8988T (cell line): ENCODE data around the gene MAN2A2.

Experiments
- DNase-seq: peaks from one replicate; pipeline ENCODE4 v3.0.0; 2011

The MAN2A2 gene

DNA sequence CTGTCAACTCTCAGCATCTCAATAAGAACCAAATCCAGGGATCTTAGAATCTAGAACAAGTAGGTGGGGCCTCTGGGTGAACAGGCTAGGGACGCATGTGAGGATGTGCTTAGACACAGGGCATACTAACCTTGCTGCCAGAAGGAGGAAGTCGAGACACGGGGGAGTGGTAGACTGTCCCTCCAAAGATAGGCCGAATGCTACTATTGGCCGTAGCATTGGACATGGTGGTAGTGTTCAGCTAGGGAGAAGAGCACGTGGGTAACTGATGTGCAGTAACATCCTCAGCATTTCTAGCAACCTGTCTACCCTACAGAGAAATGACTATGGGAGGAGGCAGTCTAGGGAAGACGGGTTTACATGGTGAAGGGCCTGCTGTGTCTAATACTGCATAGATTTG lies 67.2 kb downstream of the MAN2A2 start:
- no peak for DNase-seq

GRCh38 chr15:90972133-90972532 lies 69.0 kb downstream of the MAN2A2 start:
- DNase-seq: no peak
